Panc1 (cell line): Measurements from ENCODE around the gene MCF2L.

Experiments used
- POLR2AphosphoS5 ChIP-seq: IDR thresholded peaks from 2 replicates; pipeline ENCODE4 v1.6.1; 2012; ENCODE audit warnings: mild to moderate bottlenecking, low read depth, low read length, moderate library complexity
- REST ChIP-seq, 2 experiments: IDR thresholded peaks; 2 replicates each; pipeline ENCODE4 v1.6.1; 2011 to 2012; ENCODE audit warnings: low read depth in 2 of 2, control low read depth in 1 of 2, low read length in 1 of 2, mild to moderate bottlenecking in 1 of 2, moderate library complexity in 1 of 2; ENCODE audit not compliant: insufficient read depth in 1 of 2
- TF ChIP-seq, protein P1 (sequence below): fragments of 450-650 bp; IDR thresholded peaks from 2 replicates; pipeline ENCODE4 v1.5.1; 2017; ENCODE audit warnings: mild to moderate bottlenecking

DNA sequence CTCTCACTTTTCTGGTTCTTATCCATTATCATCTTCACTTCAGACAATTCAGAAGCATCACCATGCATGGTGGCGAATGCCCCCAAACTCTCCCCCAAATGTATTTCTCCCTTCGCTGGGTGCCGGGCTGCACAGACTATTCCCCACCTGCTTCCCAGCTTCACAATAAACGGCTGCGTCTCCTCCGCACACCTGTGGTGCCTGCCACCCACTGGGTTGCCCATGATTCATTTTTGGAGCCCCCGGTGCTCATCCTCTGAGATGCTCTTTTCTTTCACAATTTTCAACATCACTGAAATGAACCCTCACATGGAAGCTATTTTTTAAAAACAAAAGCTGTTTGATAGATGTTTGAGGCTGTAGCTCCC lies 150.8 kb downstream of the MCF2L start:
- TF ChIP-seq, protein P1, sequence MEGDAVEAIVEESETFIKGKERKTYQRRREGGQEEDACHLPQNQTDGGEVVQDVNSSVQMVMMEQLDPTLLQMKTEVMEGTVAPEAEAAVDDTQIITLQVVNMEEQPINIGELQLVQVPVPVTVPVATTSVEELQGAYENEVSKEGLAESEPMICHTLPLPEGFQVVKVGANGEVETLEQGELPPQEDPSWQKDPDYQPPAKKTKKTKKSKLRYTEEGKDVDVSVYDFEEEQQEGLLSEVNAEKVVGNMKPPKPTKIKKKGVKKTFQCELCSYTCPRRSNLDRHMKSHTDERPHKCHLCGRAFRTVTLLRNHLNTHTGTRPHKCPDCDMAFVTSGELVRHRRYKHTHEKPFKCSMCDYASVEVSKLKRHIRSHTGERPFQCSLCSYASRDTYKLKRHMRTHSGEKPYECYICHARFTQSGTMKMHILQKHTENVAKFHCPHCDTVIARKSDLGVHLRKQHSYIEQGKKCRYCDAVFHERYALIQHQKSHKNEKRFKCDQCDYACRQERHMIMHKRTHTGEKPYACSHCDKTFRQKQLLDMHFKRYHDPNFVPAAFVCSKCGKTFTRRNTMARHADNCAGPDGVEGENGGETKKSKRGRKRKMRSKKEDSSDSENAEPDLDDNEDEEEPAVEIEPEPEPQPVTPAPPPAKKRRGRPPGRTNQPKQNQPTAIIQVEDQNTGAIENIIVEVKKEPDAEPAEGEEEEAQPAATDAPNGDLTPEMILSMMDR: no peak
- TF ChIP-seq POLR2AphosphoS5 (no peak), REST (IDR thresholded peaks at IDR 0.05; ENCODE audit: insufficient read depth in 1 of 2, low read depth in 2 of 2, low read length in 1 of 2) (no peak)
